Right lobe of liver (tissue), 4 donors: ENCODE results near the gene ELF1.

Source experiments
- POLR2A ChIP-seq: fragments of 450-650 bp; IDR thresholded peaks from one replicate; pipeline ENCODE4 v1.6.1; 2017; ENCODE audit warnings: antibody characterized with exemption, mild to moderate bottlenecking
- TF ChIP-seq, protein P1 (sequence below), 4 donors: fragments of 200-600 bp in 3 of 4; fragments of 450-650 bp in 1 of 4; IDR thresholded peaks; one replicate each; pipeline versions ENCODE4 v1.5.1 to v1.8.0; 2016 to 2022; ENCODE audit warnings: antibody characterized with exemption in 4 of 4, mild to moderate bottlenecking in 2 of 4
- donor health status: DM: no; HTN: no; CAD: no.
- donor health status: DM: no; HTN: no; CAD: no.
- donor health status: DM: no; HTN: yes; CAD: no.

DNA sequence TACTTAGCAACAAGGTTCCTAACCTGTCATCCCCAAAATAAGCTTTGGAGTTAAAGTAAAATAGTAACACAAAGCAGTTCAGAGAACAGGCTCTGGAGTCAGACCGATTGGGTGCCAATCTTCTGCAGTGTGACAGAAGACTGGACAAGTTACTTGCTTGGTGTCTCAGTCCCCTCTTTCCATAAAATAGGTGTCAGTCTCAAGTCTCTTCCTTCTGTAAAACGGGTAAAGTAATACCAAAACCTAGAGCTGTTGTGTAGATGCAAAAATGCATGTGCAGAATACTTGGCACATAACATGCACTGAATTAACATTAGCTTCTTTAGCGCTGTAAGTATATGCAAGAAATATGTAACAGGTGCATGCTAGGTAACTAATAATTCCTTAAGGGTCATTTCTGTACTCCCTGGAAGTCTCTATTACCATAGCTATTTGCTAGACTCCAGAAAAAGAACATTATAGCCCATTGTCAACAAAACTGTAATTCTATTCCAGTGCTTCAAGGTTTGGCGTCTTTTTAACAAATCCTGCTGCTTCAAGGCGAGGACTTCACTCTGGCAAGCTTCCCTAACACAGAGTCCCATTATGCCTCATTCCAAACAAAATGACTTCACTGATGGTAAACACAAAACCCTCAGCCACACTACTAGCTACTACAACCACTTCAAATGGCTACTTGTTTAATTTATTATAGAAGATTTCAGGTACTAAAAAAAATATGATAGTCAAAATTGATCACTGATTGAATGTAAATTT is 32.8 kb downstream of the ELF1 start:
- TF ChIP-seq, protein P1, sequence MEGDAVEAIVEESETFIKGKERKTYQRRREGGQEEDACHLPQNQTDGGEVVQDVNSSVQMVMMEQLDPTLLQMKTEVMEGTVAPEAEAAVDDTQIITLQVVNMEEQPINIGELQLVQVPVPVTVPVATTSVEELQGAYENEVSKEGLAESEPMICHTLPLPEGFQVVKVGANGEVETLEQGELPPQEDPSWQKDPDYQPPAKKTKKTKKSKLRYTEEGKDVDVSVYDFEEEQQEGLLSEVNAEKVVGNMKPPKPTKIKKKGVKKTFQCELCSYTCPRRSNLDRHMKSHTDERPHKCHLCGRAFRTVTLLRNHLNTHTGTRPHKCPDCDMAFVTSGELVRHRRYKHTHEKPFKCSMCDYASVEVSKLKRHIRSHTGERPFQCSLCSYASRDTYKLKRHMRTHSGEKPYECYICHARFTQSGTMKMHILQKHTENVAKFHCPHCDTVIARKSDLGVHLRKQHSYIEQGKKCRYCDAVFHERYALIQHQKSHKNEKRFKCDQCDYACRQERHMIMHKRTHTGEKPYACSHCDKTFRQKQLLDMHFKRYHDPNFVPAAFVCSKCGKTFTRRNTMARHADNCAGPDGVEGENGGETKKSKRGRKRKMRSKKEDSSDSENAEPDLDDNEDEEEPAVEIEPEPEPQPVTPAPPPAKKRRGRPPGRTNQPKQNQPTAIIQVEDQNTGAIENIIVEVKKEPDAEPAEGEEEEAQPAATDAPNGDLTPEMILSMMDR (IDR thresholded peaks at IDR 0.05) = no peak
- TF ChIP-seq POLR2A = no peak
